Measurements from ENCODE around the gene R3HDM4.
"Not testable (repeated sequence)": the region's sequence is repeated elsewhere in the genome, so short reads cannot be mapped to it uniquely, and the experiment has no call there.

Gene R3HDM4

DNA sequence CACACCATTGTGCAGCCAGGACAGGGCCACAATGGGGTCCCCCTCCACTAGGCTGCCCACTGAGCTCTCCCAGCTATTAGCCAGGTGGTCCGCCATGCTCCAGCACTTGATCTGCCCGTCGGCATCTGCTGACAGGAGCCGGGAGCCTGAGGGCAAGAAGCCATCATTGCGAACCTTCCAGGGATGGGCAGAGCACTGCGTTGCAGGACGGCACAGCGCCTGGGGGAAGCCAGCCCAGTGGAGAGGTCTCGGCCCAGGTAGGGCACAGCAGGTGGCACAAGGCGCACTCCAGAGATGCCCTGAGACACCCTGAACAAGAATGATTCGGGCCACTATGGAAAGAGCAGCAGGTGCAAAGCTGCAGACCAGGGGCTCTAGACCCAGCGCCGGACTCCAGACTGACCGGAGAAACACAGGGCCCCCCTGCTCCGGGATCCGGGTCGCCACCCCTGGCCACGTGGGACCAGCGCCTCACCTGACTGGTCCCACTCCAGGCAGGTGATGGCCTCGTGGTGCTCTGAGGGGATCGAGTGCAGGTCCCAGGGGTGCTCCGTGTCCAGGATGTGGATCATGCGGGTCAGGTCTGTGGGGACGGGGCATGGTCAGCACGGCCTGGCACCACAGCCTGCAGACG lies 23.2 kb downstream of the R3HDM4 start:
- no peak for DNase-seq

GRCh38 chr19:888581-889385 lies 24.2 kb downstream of the R3HDM4 start:
- DNase-seq: no peak

DNA sequence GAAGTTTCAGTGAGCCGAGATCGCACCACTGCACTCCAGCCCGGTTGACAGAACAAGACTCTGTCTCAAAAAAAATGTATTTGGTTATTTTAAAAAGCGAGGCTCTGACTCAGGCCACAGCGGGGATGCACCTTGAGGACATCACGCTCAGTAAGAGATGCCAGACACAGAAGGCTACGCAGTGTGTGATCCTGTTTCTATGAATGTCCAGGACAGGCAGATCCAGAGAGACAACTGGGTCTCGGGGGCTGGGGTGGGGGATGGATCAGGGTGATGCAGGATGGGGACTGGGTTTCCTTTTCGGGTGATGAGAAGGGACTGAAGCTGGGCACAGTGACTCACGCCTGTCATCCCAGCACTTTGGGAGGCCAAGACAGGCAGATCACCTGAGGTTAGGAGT lies 25.4 kb downstream of the R3HDM4 start:
- DNase-seq: no peak

GRCh38 chr19:887072-887471 lies 25.9 kb downstream of the R3HDM4 start:
- DNase-seq: no peak

DNA sequence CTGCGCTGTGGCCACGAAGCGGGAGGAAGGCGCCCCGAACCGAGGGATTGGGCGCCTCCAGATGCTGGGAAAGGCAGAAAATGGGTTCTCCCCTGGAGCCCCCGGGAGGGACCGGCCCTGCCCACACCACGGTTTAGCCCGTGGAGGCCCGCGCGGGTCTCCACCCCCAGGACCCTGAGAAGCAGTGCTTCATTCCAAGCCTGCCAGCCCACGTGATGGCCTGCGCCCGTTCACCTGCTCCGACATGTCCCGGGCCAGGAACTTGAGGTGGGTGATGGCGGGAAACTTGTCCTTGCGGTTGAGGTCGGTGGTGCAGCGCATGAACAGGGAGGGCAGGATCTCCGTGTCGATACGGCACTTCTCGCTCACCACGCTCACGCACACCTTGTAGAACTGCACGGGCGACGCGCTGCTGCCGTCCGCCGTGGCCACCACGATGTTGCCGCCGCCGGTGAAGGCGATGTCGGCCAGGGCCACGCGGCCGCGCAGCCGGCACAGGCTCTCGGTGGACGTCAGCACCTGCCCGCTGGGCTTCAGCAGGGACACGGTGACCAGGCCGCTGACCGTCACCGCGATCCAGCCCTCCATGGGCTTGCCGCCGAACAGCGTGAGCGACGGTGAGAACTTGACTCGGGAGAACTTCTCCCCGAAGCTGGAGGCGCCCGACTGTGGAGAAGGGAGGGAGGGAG lies 27.3 kb downstream of the R3HDM4 start:
- DNase-seq: no peak

- DNase-seq: no peak
Observed at GRCh38 chr19:884420-885211, 28.4 kb downstream of the R3HDM4 start.

DNA sequence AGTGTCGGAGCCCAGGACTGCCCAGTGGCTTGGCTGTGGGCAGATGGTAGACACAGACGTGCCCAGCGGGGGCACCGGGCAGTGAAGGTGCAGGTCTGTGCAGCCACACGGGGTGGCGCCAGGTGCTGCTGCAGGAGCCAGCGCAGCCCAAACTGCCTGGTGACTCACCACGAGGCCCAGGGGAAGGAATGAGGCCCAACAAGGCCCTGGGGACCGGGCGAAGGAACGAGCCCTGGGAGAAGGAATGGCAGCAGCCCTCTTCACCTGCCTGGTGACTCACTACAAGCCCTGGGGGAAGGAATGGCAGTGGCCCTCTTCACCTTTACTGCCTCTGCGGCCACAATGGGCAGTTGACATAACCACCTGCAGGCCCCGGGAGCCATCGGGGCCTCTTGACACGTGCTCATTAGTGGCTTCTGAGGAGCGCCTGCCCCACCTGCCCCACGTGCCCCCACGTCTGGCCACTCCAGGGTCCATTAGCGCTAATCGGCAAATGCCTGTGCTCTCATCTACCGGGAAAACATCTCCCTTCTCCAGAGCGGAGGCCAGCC lies 29.3 kb downstream of the R3HDM4 start:
- DNase-seq: no peak

DNA sequence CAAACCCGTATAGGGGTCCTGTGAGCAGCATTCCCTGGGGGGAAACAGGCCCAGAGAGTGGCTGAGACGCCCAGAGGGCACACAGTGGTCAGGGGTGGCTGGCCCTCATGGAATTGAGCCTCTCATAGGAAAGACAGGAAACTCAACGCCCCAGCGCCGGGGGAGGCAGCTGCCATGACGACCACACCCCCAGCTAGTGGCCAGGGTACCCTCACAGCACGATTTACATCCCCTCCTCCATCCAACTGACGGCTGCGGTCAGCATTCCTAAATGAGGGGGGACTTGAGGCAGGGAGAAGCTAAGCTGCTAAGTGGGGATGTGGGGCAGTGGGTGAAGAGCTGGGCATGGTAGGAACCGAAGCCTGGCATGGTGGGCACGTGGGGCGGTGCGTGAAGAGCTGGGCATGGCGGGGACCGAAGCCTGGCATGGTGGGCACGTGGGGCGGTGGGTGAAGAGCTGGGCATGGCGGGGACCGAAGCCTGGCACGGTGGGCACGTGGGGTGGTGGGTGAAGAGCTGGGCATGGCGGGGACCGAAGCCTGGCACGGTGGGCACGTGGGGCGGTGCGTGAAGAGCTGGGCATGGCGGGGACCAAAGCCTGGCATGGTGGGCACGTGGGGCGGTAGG lies 30.0 kb downstream of the R3HDM4 start:
- no peak for DNase-seq

- DNase-seq: no peak
Observed at GRCh38 chr19:881385-882071, 31.5 kb downstream of the R3HDM4 start.

GRCh38 chr19:879711-880438 lies 33.1 kb downstream of the R3HDM4 start:
- DNase-seq: no peak

GRCh38 chr19:878751-879561 lies 34.1 kb downstream of the R3HDM4 start:
- not testable (repeated sequence) for DNase-seq

GRCh38 chr19:877992-878660 lies 34.9 kb downstream of the R3HDM4 start:
- not testable (repeated sequence) for DNase-seq

- DNase-seq: no peak
Observed at GRCh38 chr19:876780-877314, 36.2 kb downstream of the R3HDM4 start.

- no peak for DNase-seq
Observed at GRCh38 chr19:876089-876488, 36.9 kb downstream of the R3HDM4 start.

DNA sequence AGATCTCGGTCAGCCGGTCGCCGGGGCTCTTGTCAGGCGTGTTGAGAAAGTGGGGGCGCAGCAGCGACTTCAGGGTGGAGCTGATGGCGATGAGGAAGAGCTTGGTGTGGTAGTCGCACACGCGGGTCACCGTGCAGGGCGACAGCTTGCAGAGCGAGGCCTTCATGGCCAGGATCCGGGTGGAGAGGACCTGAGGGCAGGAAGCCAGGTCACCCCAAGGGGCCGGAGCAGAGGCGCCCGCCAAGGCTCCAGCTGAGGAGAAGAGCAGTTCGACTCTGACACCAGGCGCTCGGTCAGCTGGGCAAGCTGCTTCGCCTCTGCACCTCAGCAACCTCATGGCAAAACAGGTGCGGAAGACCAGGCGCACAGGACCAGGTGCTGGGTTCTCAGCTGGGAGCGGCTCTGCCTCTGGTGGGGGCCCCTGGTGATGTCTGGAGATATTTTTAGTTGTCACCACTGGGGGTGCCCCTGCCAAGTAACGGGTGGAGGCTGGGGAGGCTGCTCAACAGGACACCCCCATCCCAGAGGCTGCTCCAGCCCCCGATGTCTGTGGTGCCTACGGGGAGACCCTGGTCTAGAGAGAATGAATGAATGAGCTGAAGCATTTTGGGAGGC lies 37.6 kb downstream of the R3HDM4 start:
- no peak for DNase-seq

- DNase-seq: no peak
Observed at GRCh38 chr19:873561-874041, 39.4 kb downstream of the R3HDM4 start.

GRCh38 chr19:873084-873483 lies 39.9 kb downstream of the R3HDM4 start:
- DNase-seq: peak; percentile 88

- peak; percentile 89 for DNase-seq
Observed at GRCh38 chr19:872266-872951, 40.6 kb downstream of the R3HDM4 start.
